ENCODE data around the gene ZFHX3.

ZFHX3 gene

DNA sequence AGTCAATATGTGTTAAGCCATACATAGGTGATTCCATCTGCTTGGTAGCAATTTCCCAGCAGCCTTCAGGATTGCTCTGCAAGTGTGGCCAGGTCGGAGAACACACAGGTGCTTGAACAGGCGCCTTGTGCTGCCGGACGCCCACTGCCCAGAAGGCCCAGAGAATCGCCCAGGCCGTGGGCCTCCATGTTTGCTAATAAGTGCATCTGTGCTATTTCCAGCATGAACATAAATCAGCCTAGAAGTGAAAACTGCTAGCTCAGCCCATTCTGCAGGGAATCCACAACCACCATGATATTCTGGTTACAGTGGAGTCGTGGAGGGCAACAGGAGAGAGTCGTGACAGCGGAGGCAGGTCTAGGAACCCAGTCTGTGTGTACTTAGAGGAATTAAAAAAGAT, 78.1 kb downstream of the ZFHX3 start:
- DNase-seq = no peak

GRCh38 chr16:72969146-72969545, 78.8 kb downstream of the ZFHX3 start:
- DNase-seq = no peak

DNA sequence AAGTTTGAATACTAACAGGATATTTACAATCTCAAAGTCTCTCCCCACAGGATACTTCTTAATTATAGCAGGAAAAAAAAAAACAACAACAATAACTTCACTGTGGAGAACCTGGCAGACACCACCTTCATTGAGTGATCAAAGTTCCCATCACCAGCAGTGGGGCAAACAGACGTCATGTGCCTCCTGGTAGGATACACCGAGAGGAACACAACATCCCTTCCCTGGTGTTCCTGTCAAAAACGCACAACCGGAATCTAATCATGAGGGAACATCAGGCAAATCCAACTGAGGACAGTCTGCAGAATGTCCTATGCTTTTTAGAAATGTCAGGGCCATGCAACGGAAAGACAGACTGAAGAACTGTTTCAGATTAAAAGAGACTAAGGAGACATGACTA, 80.0 kb downstream of the ZFHX3 start:
- DNase-seq = no peak

DNA sequence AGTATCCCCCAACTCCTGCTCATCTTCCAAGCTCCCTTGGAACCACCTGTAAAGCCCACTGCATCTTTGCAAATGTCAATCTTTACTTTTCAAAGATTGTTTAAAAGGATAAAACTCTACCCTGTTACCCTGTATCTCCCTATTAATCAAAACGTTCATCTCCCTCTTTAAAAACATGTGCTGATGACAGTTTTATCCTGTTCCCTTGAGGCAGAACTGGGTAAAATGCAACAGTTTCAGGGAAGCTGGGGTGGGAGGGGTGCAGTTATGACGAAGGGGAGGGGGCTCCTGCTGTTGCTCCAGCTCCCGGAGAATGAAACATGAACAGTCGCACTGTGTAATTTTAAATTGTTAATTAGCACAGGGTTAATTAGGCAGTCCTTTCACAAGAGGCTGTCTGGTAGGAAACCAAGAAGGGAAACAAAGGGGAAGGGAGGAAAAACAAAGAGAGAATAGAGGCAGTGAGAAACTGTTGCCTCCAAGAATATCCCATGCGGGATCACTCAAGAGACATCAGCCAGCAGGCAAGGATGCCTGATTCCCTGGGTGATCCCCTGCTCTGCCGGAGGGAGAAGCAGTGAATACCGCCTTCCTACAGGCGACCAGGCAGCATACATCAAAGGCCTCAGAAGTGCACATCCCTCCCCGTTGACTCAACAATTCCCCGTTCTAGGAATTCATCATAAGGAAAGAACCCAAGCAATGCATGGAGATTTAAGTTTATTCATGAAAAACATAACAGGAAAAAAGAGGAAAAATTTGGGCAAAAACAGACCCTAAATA, 84.2 kb downstream of the ZFHX3 start:
- DNase-seq = no peak

DNA sequence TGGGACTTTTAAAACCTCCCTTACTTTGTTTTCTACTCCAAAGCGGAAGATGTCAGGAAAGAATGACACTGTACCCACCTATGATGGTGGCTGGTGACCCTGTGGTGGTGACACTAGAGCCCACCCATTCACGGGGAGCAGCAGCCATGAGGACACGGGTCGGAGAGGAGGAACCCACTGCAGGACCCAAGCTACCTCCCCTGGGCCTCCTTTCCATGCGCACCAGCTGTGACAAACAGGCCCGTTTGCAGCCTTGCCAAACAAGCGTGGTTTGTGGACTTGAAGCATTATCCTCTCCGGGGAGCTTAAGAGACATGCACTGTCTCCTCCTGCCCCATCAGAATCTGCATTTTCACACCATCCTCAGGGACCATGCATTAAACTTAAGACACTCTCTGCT, 85.6 kb downstream of the ZFHX3 start:
- DNase-seq = no peak

GRCh38 chr16:72961863-72962262, 86.1 kb downstream of the ZFHX3 start:
- DNase-seq = no peak

DNA sequence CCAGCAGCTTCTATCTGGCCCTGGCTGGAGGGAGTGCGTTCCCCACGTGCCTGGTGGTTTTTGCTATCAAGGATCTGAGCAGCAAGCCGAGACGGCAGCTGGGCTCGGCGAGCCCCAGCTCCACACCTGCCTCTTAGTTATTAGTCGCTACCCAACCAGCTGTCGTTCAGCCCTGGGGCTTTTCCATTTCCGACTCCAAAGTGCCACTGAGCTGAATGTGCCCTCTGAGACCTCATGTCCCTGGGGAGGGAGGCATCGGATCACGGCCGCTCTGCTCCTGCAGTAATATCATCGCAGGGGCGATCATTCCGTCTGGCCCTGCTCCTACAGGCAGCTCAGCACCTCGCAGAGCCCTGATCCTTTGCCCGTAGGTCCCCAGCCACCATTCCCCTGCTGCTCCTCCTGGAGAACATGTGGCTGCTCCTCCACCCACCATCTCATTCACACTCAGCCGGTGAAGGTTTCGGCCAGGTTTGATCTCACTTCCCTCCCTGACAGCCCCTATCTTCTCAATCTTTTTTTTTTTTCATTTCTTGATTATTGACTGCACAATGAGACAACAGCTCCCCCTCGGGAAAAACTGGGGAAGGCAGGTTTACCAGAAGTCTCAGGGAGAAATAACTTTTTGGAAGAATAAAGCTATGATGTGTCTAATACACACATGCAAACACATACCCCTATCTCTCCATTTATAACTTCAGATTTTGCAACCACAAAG, 86.7 kb downstream of the ZFHX3 start:
- no peak for DNase-seq

DNA sequence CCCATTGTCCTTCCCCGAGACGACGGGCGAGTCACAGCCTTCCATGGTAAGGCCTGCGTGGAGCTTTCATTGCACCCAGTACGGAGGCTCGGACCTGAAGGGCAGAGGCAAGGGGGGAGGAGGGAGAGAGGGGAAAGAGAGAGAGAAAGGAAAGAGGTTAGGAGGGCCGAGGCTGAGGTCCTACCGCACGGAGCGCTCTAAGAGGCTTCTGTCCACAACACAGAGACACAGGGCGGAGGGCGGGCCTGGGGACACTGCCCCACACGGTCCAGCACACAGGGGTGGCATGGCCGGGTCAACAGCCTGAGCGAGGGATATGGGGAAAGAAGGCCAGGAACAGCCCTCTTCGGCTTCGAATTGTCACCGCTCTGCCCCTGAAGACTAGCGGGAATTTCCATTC, 87.8 kb downstream of the ZFHX3 start:
- no peak for DNase-seq

DNA sequence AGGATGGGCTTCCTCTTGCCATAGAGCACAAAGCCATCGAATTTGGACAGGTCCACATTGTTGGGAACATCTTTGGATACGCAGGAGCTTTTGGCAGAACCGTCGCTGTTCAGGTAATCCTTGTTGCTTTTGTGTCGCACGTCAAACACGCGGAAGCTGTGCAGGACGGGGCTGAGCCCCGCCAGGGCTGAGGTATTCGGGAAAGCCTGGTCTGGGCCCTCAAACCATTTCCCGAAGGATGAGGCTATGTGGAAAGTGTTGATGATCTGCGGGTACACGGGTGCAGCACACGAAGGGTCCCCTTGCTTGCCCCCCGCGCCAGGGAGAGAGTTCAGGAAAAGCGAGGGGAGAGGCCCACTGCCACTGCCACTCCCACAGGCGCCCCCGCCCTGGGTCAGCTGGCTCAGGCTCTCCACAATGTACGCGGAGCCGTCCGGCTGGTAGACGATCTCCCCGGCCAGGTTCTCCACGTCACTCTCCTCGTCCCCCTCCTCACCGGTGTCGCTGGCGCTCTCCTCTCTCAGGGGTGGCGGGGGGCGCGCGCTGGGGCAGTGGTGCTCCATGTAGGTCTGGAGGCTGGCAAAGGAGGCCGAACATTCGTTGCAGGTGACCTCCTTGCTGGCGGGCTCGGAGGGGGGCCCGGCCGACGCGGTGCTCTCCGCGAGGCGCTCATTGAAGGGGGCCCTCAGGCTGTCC, 88.5 kb downstream of the ZFHX3 start:
- no peak for DNase-seq

GRCh38 chr16:72958522-72959076, 89.3 kb downstream of the ZFHX3 start:
- no peak for DNase-seq

- DNase-seq = no peak
These were observed 90.3 kb downstream of the ZFHX3 start for GRCh38 chr16:72957303-72958277.

- DNase-seq = no peak
These were observed 91.5 kb downstream of the ZFHX3 start for GRCh38 chr16:72956124-72957064.

- no peak for DNase-seq
These were observed 95.1 kb downstream of the ZFHX3 start for GRCh38 chr16:72952811-72953271.

GRCh38 chr16:72952404-72952803, 95.5 kb downstream of the ZFHX3 start:
- DNase-seq = no peak

DNA sequence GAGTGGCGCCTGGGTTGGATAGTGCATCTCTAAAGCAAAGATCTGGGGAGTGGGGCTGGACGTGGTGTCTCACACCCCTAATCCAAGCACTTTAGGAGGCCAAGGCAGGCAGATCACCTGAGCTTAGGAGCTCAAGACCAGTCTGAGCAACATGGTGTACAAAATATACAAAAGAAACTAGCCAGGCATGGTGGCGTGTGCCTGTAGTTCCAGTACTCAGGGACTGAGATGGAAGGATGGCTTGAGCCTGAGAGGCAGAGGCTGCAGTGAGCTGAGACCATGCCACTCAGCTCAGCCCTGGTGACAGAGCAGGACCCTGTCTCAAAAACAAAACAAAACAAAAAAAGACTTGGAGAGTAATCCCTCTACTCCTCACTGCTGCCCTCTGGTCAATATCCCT, 96.0 kb downstream of the ZFHX3 start:
- no peak for DNase-seq

- DNase-seq = no peak
These were observed 97.3 kb downstream of the ZFHX3 start for GRCh38 chr16:72950669-72951068.

GRCh38 chr16:72948238-72948829, 99.6 kb downstream of the ZFHX3 start:
- DNase-seq = no peak

DNA sequence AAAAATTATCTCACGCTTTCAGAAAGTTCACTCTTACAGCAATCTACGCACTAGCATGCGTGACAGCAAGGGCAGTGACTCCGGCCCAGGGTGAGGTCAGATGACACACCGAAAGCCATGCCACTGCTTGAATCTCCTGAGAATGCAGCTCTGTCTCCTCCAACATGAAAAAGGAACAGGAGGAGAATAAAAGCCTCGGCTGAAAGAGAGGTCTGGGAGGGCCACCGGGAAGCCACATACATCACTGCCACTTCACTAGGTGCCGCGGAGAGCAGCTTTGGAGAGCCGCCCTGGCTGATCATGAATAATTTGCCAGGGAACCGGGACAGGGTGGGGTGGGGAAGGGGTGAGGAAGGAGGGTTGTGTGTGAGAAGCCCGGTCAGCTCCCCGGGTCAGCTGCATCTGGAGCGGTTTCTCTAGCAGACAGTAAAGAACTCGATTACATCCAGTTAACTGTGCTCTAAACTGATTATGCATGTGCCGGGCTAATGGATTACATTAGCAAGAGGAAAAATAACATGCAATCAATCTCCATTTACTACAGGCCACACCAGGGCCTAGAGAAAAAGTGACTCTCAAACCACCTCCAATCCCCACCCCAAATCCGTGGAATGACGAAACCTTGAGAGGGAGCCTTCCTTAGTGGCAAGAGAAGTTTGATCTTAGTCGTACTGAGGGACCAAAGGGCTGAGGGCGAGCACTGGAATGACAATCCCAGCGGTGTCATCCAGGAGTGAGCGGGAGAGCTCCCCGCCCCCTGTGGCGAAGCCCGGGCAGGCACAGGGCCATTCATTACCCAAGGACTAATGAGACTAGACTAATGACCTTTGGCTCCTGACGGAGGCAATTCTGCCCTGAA, 100.3 kb downstream of the ZFHX3 start:
- no peak for DNase-seq

DNA sequence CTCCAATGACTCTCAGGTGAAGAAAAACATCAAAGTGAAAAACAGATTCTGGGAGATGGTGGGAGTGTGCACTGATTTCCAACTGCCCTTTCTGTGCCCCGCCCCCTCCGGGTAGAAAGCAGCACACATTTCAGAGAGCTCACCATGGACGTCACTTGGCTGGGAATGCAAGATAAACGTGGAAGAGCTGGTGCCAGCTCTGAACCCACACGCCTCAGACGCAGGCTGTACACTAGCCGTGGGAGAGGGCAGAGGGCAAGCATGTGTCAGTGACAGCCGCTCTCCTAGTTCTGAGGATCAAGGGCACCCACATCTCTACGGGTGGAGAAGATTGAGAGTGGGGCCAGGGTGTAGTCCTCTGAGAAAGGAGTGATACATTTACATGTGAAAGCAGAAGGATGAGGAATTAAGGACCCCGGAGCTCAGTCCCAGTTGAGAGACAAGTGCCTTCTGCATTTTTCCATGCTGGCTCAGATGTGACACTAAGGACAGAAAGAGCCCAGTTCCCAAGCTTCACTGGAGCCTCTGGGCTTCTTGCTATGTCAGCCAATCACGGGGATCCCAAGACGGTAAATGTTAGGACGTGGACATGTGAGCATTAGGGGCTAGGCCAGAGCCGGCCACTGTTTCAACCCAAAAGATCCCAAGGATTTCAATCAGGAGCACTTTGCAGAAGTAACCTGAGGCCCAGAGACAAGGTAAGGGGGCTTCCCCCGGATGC, 101.3 kb downstream of the ZFHX3 start:
- DNase-seq = no peak
